Upper lobe of left lung (tissue), 6 donors: Measurements from ENCODE around the gene MLXIPL. TPM values are rescaled to one million over a fixed set of nuclear protein-coding genes. Genes with fewer than 3 reads are reported as not detected.

ENCODE experiments used
- ATAC-seq, 2 donors: fragments of 200-7000 bp; cut with Tn5 transposase; one replicate each; pipeline ENCODE4 v1.9.1; 2022; ENCODE audit warnings: mild to moderate bottlenecking in 2 of 2, moderate library complexity in 2 of 2; ENCODE audit not compliant: low FRiP score in 2 of 2
- DNase-seq, 2 donors: peaks; one replicate each; pipeline ENCODE4 v3.0.0-alpha.2; 2019 to 2020
- H3K27ac ChIP-seq, 4 donors: fragments of 200-600 bp; sonication (generic); one replicate each; pipeline ENCODE4 v1.5.1; 2016 to 2019
- H3K27me3 ChIP-seq, 4 donors: fragments of 200-600 bp; sonication (generic); one replicate each; pipeline ENCODE4 v1.5.1; 2017 to 2019
- H3K36me3 ChIP-seq, 4 donors: fragments of 200-600 bp; sonication (generic); one replicate each; pipeline ENCODE4 v1.5.1; 2016 to 2019
- H3K4me1 ChIP-seq, 4 donors: fragments of 200-600 bp; sonication (generic); one replicate each; pipeline ENCODE4 v1.5.1; 2018 to 2019
- H3K4me3 ChIP-seq, 4 donors: fragments of 200-600 bp; sonication (generic); one replicate each; pipeline ENCODE4 v1.5.1; 2017 to 2019; ENCODE audit warnings: mild to moderate bottlenecking in 2 of 4, moderate library complexity in 1 of 4
- H3K9me3 ChIP-seq, 4 donors: fragments of 200-600 bp; sonication (generic); one replicate each; pipeline ENCODE4 v1.5.1; 2018 to 2019
- EP300 ChIP-seq, 4 donors: sonication (generic); formaldehyde crosslinking; IDR thresholded peaks; one replicate each; pipeline ENCODE4 v1.5.1; 2017; ENCODE audit warnings: antibody characterized with exemption in 4 of 4, control low read depth in 2 of 4
- POLR2A ChIP-seq, 4 donors: fragments of 450-650 bp; IDR thresholded peaks; one replicate each; pipeline ENCODE4 v1.5.1; 2016 to 2017; ENCODE audit warnings: antibody characterized with exemption in 4 of 4, mild to moderate bottlenecking in 2 of 4
- POLR2AphosphoS5 ChIP-seq, 2 donors: sonication (generic); formaldehyde crosslinking; IDR thresholded peaks; one replicate each; pipeline ENCODE4 v1.5.1; 2017; ENCODE audit warnings: antibody characterized with exemption in 2 of 2
- WGBS, 2 donors: methylation state at CpG; one replicate each; pipeline ENCODE4 v1.1.5; 2017 to 2018; 5-methylcytosine and 5-hydroxymethylcytosine counted together
- total RNA-seq, 6 donors: library from RNA; depleted of rRNA in 4 of 6; stranded (reverse); fragments of >200 nt in 4 of 6; gene quantifications; one replicate each; pipeline versions ENCODE4 v1.1.0 to v1.2.1, GENCODE V29; 2016 to 2021
- TF ChIP-seq, protein P1 (sequence below), 6 experiments: fragments of 450-650 bp in 4 of 6; fragments of 200-600 bp in 2 of 6; sonication (generic) in 2 of 6; IDR thresholded peaks; one replicate each; pipeline ENCODE4 v1.5.1; 2016 to 2019; ENCODE audit warnings: antibody characterized with exemption in 6 of 6
- donor health status: DM: no; HTN: no; CAD: no; lungs with moderate emphysema.
- donor health status: DM: no; HTN: yes; CAD: no; lungs with severe emphysema.

Gene MLXIPL
- total RNA-seq, 6 donors from 2014 or later, result 8.1 to 39.8 (median 14.4) TPM

GRCh38 chr7:73577627-73578341 lies 46.5 kb downstream of the MLXIPL start:
- H3K27me3 ChIP-seq, result no peaks in the 10 kb centered on the region
- ATAC-seq (peak in 1 of 2 donors; percentile 22), DNase-seq (peak in 1 of 2 donors; percentile 28)
- 18 to 21% methylated on average over 21 to 25 of the region's 32 CpGs for WGBS, 2 donors
- H3K9me3 ChIP-seq, result no peaks in the 10 kb centered on the region
- H3K4me1 ChIP-seq, result peaks cover 22 to 45% (median 34%) of the 10 kb centered on the region in 4 donors
- peaks cover 12 to 22% (median 18%) of the 10 kb centered on the region in 4 donors for H3K36me3 ChIP-seq
- TF ChIP-seq POLR2AphosphoS5 (IDR thresholded peaks at IDR 0.05) (no peak), POLR2A (IDR thresholded peaks at IDR 0.05) (no peak), EP300 (IDR thresholded peaks at IDR 0.05) (no peak)
- TF ChIP-seq, protein P1, sequence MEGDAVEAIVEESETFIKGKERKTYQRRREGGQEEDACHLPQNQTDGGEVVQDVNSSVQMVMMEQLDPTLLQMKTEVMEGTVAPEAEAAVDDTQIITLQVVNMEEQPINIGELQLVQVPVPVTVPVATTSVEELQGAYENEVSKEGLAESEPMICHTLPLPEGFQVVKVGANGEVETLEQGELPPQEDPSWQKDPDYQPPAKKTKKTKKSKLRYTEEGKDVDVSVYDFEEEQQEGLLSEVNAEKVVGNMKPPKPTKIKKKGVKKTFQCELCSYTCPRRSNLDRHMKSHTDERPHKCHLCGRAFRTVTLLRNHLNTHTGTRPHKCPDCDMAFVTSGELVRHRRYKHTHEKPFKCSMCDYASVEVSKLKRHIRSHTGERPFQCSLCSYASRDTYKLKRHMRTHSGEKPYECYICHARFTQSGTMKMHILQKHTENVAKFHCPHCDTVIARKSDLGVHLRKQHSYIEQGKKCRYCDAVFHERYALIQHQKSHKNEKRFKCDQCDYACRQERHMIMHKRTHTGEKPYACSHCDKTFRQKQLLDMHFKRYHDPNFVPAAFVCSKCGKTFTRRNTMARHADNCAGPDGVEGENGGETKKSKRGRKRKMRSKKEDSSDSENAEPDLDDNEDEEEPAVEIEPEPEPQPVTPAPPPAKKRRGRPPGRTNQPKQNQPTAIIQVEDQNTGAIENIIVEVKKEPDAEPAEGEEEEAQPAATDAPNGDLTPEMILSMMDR (IDR thresholded peaks at IDR 0.05), result no peak
- peak overlapping the region; percentile 87 to 94 (median 89) for H3K27ac ChIP-seq
- peak overlapping the region; percentile 81 to 99 (median 90) for H3K4me3 ChIP-seq

DNA sequence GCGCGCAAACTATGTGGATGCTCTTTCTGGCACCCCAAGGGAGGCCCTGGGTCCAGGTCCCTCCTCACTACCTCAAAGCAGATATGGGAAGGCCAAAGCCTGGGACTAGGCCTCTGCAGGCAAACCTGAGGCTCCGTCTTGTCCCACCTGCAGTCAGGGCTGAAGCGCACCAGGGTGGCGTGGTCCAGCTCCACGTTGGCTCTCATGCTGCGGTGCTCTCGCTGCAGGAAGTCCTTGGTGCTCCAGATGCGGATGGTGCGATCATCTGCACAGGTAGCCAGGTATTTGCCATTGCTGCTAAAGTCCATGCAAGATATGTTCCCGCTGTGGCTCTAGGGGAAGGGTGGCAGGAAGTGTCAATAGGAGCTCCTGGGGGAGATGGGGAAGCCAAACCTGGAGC lies 50.5 kb downstream of the MLXIPL start:
- Histone ChIP-seq H3K4me3 (no peak overlapping the region), H3K4me1 (peaks cover 14 to 18% (median 15%) of the 10 kb centered on the region in 4 donors), H3K9me3 (no peaks in the 10 kb centered on the region), H3K27ac (no peak overlapping the region), H3K36me3 (peaks cover 28 to 58% (median 49%) of the 10 kb centered on the region in 4 donors), H3K27me3 (no peaks in the 10 kb centered on the region)
- DNase-seq (peak in 1 of 2 donors; percentile 50), ATAC-seq (no peak)
- 98 to 100% methylated on average over 1 to 11 of the region's 11 CpGs for WGBS, 2 donors
- no peak for TF ChIP-seq EP300 (IDR thresholded peaks at IDR 0.05)
- TF ChIP-seq POLR2A (IDR thresholded peaks at IDR 0.05), result no peak
- TF ChIP-seq, protein P1 (IDR thresholded peaks at IDR 0.05), result no peak
- no peak for TF ChIP-seq POLR2AphosphoS5 (IDR thresholded peaks at IDR 0.05)

DNA sequence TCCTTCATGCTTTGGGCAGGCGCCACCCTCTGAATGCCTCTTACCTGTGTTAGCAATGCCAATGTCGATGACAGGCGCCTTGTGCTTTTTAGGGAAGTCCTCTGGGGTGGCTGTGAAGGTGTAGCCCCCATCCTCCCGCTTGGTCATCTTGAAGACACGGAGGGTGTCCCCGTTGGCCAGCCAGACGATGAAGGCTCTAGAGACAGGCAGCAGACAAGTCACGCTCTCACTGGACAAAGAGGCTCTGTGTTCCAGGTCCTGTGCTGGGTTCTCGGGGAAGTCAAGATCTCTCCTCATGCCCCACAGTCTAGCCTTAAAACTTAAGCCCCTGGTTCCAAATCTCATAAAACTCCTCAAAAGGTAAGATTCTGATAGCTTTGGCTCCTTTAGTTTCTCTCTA lies 51.0 kb downstream of the MLXIPL start:
- H3K27me3 ChIP-seq, result no peaks in the 10 kb centered on the region
- H3K4me3 ChIP-seq, result no peak overlapping the region
- no peaks in the 10 kb centered on the region for H3K9me3 ChIP-seq
- H3K27ac ChIP-seq, result no peak overlapping the region
- ATAC-seq, result no peak
- H3K4me1 ChIP-seq, result peaks cover 13 to 18% (median 15%) of the 10 kb centered on the region in 4 donors
- peaks cover 28 to 58% (median 49%) of the 10 kb centered on the region in 4 donors for H3K36me3 ChIP-seq
- no peak for DNase-seq
- WGBS, 2 donors, result 91 to 98% methylated on average over 8 to 9 of the region's 9 CpGs
- TF ChIP-seq, protein P1 (IDR thresholded peaks at IDR 0.05), result no peak
- TF ChIP-seq POLR2AphosphoS5 (IDR thresholded peaks at IDR 0.05) (no peak), EP300 (IDR thresholded peaks at IDR 0.05) (no peak), POLR2A (IDR thresholded peaks at IDR 0.05) (no peak)

DNA sequence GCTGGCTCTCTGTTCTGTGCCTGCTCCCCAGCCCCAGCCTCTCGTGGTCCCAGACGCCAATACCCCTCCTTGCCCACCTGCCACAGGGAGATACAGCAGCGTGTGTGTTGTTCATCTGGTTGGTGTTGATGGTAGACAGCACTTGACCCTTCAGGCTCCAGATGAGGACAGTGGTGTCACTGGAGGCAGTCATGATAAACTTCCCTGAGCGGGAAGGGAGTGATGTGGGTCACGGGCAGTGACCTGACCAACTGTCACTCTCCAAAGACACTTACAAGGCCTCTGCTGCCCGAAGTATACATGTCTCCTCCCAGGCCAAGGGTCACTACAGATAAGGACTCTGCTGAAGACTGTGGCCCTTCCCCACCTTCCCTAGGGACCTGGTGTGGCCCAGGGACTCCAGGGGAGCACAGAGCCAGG lies 51.5 kb downstream of the MLXIPL start:
- no peak overlapping the region for H3K4me3 ChIP-seq
- 86 to 89% methylated on average over 5 to 6 of the region's 6 CpGs for WGBS, 2 donors
- H3K27ac ChIP-seq, result no peak overlapping the region
- DNase-seq (no peak), ATAC-seq (no peak)
- no peaks in the 10 kb centered on the region for H3K27me3 ChIP-seq
- TF ChIP-seq POLR2AphosphoS5 (IDR thresholded peaks at IDR 0.05) (no peak), POLR2A (IDR thresholded peaks at IDR 0.05) (no peak)
- H3K4me1 ChIP-seq, result peaks cover 12 to 15% (median 14%) of the 10 kb centered on the region in 4 donors
- H3K36me3 ChIP-seq, result peaks cover 28 to 58% (median 49%) of the 10 kb centered on the region in 4 donors
- no peaks in the 10 kb centered on the region for H3K9me3 ChIP-seq

DNA sequence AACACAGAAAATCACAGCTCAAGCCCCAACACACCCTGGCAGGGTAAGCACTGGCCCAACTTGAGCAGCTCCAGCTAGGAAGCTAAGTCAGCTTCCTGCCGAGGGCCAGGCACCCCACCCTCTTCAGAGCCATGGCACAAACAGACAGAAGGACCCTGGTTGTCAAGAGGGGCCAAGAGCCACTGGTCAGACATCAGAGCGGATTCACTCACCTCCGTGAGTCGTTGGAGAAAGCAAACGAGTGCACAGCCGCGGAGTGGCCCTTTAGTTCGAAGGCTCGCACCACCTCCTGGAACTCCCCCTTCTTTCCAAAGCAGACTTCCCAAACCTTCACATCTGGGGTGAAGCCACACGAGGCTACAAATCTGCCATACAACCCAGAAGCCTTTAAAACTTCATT lies 53.3 kb downstream of the MLXIPL start:
- no peak for TF ChIP-seq EP300 (IDR thresholded peaks at IDR 0.05)
- no peak for TF ChIP-seq POLR2AphosphoS5 (IDR thresholded peaks at IDR 0.05)
- no peak for TF ChIP-seq POLR2A (IDR thresholded peaks at IDR 0.05)
- TF ChIP-seq, protein P1 (IDR thresholded peaks at IDR 0.05), result no peak
- ATAC-seq, result no peak
- Histone ChIP-seq H3K4me1 (peaks cover 1 to 5% (median 5%) of the 10 kb centered on the region in 4 donors), H3K27me3 (no peaks in the 10 kb centered on the region), H3K36me3 (peaks cover 28 to 58% (median 49%) of the 10 kb centered on the region in 4 donors), H3K4me3 (no peak overlapping the region), H3K9me3 (no peaks in the 10 kb centered on the region), H3K27ac (no peak overlapping the region)
- no peak for DNase-seq
- 94% methylated on average over 10 of the region's 10 CpGs for WGBS, 2 donors
